Suppressor macrophage treated with lipopolysaccharide for 4 hours (primary cell): ENCODE data around the gene SIVA1.
"Not testable (repeated sequence)": the region's sequence is repeated elsewhere in the genome, so short reads cannot be mapped to it uniquely, and the experiment has no call there.

ENCODE experiments used
- DNase-seq: peaks from one replicate; pipeline ENCODE4 v3.0.0-alpha.2; 2020

Gene SIVA1

GRCh38 chr14:104721505-104722431, 31.2 kb upstream of the SIVA1 start:
- DNase-seq: no peak

GRCh38 chr14:104722938-104723650, 29.9 kb upstream of the SIVA1 start:
- DNase-seq: no peak

- DNase-seq: peak; percentile 76
These were observed 29.1 kb upstream of the SIVA1 start, which contains the start of gene ADSS1 for GRCh38 chr14:104723651-104724406. Gene ADSS1 (plus strand): TSS chr14:104724229. CDS start chr14:104724271, 42 bp downstream.

GRCh38 chr14:104724407-104724980, 28.5 kb upstream of the SIVA1 start:
- DNase-seq: no peak

- peak; percentile 9 for DNase-seq
These were observed 27.8 kb upstream of the SIVA1 start for GRCh38 chr14:104724981-104725771.

GRCh38 chr14:104725772-104726548, 27.0 kb upstream of the SIVA1 start:
- no peak for DNase-seq

- DNase-seq: no peak
These were observed 26.1 kb upstream of the SIVA1 start for GRCh38 chr14:104726600-104727451.

GRCh38 chr14:104728631-104729030, 24.3 kb upstream of the SIVA1 start:
- no peak for DNase-seq

GRCh38 chr14:104729176-104729834, 23.6 kb upstream of the SIVA1 start:
- DNase-seq: not testable (repeated sequence)

GRCh38 chr14:104729835-104730181, 23.1 kb upstream of the SIVA1 start:
- no peak for DNase-seq

- no peak for DNase-seq
These were observed 22.5 kb upstream of the SIVA1 start for GRCh38 chr14:104730487-104730886.

GRCh38 chr14:104731320-104732294, 21.3 kb upstream of the SIVA1 start:
- DNase-seq: no peak

GRCh38 chr14:104732355-104732804, 20.6 kb upstream of the SIVA1 start:
- no peak for DNase-seq

GRCh38 chr14:104732931-104733681, 19.8 kb upstream of the SIVA1 start:
- DNase-seq: no peak

- no peak for DNase-seq
These were observed 18.8 kb upstream of the SIVA1 start for GRCh38 chr14:104734051-104734587.

- DNase-seq: no peak
These were observed 18.4 kb upstream of the SIVA1 start for GRCh38 chr14:104734601-104734990.
